Fibroblast of peridontal ligament (primary cell): ENCODE data around the gene THY1.
"Not testable (repeated sequence)": the region's sequence is repeated elsewhere in the genome, so short reads cannot be mapped to it uniquely, and the experiment has no call there.

Experiments
- DNase-seq: peaks from one replicate; pipeline ENCODE4 v3.0.0-alpha.2; 2010; ENCODE audit errors: extremely low read depth

THY1 gene

GRCh38 chr11:119418759-119419158 lies 4.2 kb downstream of the THY1 start:
- DNase-seq = no peak

- peak; percentile 81 for DNase-seq
Observed at GRCh38 chr11:119417726-119418540, 5.0 kb downstream of the THY1 start.

GRCh38 chr11:119416606-119417580 lies 6.1 kb downstream of the THY1 start:
- DNase-seq = peak; percentile 68

- no peak for DNase-seq
Observed at GRCh38 chr11:119415966-119416365, 7.0 kb downstream of the THY1 start.

- DNase-seq = no peak
Observed at GRCh38 chr11:119415517-119415916, 7.5 kb downstream of the THY1 start.

- no peak for DNase-seq
Observed at GRCh38 chr11:119414734-119415133, 8.2 kb downstream of the THY1 start.

GRCh38 chr11:119414321-119414720 lies 8.7 kb downstream of the THY1 start:
- DNase-seq = no peak

GRCh38 chr11:119412072-119412471 lies 10.9 kb downstream of the THY1 start:
- no peak for DNase-seq

GRCh38 chr11:119410501-119410900 lies 12.5 kb downstream of the THY1 start:
- DNase-seq = no peak

- DNase-seq = no peak
Observed at GRCh38 chr11:119409731-119410130, 13.2 kb downstream of the THY1 start.

- peak; percentile 23 for DNase-seq
Observed at GRCh38 chr11:119406005-119406404, 17.0 kb downstream of the THY1 start.

- not testable (repeated sequence) for DNase-seq
Observed at GRCh38 chr11:119405448-119405847, 17.5 kb downstream of the THY1 start.

GRCh38 chr11:119404872-119405271 lies 18.1 kb downstream of the THY1 start:
- DNase-seq = peak; percentile 5

- peak; percentile 26 for DNase-seq
Observed at GRCh38 chr11:119403021-119403420, 20.0 kb downstream of the THY1 start.

GRCh38 chr11:119402470-119402869 lies 20.5 kb downstream of the THY1 start:
- no peak for DNase-seq

GRCh38 chr11:119400860-119401259 lies 22.1 kb downstream of the THY1 start:
- DNase-seq = no peak

- DNase-seq = no peak
Observed at GRCh38 chr11:119397740-119398139, 25.2 kb downstream of the THY1 start.

- no peak for DNase-seq
Observed at GRCh38 chr11:119396835-119397234, 26.1 kb downstream of the THY1 start.

GRCh38 chr11:119391275-119391674 lies 31.7 kb downstream of the THY1 start:
- DNase-seq = no peak

GRCh38 chr11:119389611-119390254 lies 33.2 kb downstream of the THY1 start:
- no peak for DNase-seq

GRCh38 chr11:119388103-119388502 lies 34.9 kb downstream of the THY1 start:
- DNase-seq = no peak

- no peak for DNase-seq
Observed at GRCh38 chr11:119384332-119384731, 38.6 kb downstream of the THY1 start.
